ENCODE data around the gene KCNQ4.

Gene KCNQ4

DNA sequence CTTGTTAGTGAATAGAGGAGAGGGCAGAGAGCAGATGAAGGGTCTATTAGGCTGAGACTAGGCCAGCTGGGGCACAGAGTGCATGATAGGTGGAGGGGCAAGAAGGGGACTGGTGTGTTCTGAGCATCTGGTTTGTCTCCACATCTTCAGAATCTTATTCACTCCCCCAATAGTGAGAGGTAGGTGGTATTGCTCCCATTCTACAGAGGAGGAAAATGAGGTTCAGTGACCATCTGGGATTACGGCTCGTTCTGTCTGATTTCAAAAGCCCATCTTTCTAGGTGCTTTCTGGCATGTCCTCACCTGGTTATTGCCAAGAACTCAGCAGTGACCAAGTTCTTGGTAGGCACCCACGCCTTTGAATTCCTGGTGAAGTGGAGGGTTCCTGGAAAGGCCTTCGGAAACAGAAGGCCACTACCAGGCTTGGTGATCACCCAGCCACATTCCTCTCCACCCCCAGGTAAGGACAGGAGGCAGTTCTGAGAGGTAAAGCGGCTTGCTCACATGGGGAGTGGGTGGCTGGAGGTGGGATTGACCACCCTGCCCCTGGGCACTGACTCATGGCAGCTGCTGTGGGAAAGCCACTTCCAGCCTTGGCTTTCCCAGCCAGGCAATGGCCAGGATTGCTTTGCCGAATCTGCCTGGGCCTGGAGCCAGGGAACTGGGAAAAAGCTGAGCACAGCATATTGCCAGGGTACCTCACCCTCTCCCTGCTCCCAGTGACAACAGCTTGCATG lies 97.4 kb downstream of the KCNQ4 start:
- TF ChIP-seq POLR2AphosphoS5 (IDR thresholded peaks at IDR 0.05; ENCODE audit: low read depth, low read length) (no peak), TAF1 (IDR thresholded peaks at IDR 0.05; ENCODE audit: borderline replicate concordance, low read depth, low read length) (no peak), POLR2A (IDR thresholded peaks at IDR 0.05; ENCODE audit: low read depth, low read length) (no peak)
- DNase-seq (ENCODE audit: insufficient read length) = no peak
- FAIRE-seq = no peak

DNA sequence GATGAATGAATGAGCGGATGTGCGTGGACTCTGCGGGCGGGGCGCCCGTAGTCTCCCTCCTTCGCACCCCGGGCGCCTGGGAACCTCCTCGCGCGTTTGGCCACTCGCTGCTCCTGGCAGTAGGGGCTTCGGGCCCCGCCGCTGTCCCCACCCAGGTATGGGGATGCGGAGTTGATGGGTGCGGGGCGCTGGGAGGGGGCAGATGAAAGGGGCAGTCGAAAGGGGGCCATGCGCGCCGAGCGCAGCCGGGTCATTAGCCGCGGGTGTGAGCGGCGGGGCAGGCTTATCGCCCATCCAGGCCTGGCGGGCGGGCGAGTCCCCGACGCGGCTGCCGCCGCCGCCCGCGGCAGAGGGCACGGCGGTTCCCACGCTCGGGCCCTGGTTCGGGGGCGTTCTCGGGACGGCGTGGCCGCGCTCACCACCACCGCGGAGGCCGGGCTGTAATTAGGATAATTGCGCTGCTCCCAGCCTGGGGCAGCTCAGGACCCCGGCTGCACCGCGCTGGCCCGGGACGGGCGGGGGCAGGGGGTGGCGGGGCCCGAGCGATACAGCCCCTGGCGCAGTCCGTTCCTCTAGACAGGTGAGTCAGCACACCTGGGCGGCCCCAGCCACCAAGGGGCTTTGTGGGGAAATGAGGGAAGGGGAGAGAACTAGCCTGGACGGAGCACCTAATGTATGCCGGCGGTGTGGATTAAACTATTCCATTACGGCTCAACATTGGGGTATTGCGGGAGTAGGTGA lies 100.6 kb downstream of the KCNQ4 start:
- no peak for TF ChIP-seq POLR2AphosphoS5 (IDR thresholded peaks at IDR 0.05; ENCODE audit: low read depth, low read length)
- no peak for TF ChIP-seq TAF1 (IDR thresholded peaks at IDR 0.05; ENCODE audit: borderline replicate concordance, low read depth, low read length)
- TF ChIP-seq POLR2A (IDR thresholded peaks at IDR 0.05; ENCODE audit: low read depth, low read length) = no peak
- FAIRE-seq (no peak), DNase-seq (ENCODE audit: insufficient read length) (no peak)

DNA sequence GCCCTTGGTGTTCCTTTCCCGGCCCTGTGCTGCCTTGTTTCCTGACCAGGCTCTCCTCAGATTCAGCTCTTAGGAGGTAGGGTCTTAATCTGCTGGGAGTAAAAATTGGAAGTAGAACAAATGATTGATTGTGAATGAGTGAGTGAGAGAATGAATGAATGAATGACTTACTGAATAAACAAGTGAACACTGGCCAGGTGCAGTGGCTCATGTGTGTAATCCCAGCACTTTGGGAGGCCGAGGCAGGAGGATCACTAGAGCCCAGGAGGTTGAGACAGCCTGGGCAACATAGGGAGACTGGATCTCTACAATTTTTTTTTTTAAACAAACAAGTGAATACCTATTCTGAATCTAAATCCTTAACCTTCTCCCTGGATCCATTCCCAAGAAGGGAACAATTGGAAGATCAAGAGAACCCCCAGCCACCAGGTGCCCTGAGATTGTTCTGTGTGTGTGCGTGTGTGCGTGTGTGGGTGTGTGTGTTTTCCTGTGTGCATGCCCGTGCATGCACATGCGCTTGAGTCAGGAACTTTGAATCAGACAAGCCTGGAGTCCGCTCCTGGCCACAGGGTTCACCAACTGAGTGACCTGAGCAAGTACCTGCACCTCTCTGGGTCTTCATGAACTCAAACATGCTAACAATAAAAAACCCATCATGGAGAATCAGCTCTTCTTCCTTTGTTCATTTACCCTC lies 102.9 kb downstream of the KCNQ4 start:
- no peak for FAIRE-seq
- DNase-seq (ENCODE audit: insufficient read length) = no peak
- TF ChIP-seq POLR2A (IDR thresholded peaks at IDR 0.05; ENCODE audit: low read depth, low read length) (no peak), TAF1 (IDR thresholded peaks at IDR 0.05; ENCODE audit: borderline replicate concordance, low read depth, low read length) (no peak), POLR2AphosphoS5 (IDR thresholded peaks at IDR 0.05; ENCODE audit: low read depth, low read length) (no peak)

DNA sequence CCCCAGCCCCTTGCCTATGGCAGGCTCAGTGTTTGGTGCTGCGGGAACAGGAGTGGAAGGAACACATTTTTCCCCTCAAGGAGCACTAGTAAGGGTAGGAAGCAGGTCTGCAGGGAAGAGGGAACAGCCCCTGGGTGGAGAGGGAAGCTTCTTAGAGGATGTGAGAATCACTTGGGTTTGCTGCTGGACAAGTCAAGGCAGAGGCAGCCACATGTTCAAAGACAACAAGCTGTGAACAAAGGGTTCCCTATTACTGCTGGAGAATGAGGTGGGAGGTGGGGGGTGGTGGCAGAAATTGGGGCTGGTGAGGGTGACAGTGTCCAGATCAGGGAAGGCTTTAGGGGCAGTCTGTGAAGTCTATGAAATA lies 103.4 kb downstream of the KCNQ4 start:
- FAIRE-seq (no peak), DNase-seq (ENCODE audit: insufficient read length) (no peak)
- TF ChIP-seq TAF1 (IDR thresholded peaks at IDR 0.05; ENCODE audit: borderline replicate concordance, low read depth, low read length) = no peak
- no peak for TF ChIP-seq POLR2A (IDR thresholded peaks at IDR 0.05; ENCODE audit: low read depth, low read length)
- TF ChIP-seq POLR2AphosphoS5 (IDR thresholded peaks at IDR 0.05; ENCODE audit: low read depth, low read length) = no peak

DNA sequence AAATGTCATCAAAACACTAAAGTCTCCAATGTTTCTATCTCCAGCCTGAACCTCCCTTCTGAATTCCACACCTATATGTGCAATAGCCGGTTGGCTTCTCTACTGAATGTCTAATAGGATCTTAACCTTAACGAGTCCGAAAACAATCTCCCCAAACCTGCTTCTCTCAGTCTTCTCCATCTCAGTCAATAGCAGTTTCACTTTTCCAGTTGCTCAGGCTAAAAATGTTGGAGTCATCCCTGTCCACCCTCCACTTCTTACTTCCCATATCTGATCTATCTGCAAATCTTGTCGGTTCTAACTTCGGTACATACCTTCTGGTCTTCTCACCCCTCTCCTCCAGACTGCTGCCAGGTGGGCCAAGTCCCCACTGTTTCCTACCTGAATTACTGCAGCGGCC lies 104.1 kb downstream of the KCNQ4 start:
- DNase-seq (ENCODE audit: insufficient read length) (no peak), FAIRE-seq (no peak)
- no peak for TF ChIP-seq POLR2A (IDR thresholded peaks at IDR 0.05; ENCODE audit: low read depth, low read length)
- no peak for TF ChIP-seq POLR2AphosphoS5 (IDR thresholded peaks at IDR 0.05; ENCODE audit: low read depth, low read length)
- TF ChIP-seq TAF1 (IDR thresholded peaks at IDR 0.05; ENCODE audit: borderline replicate concordance, low read depth, low read length) = no peak

All from GM12892 (cell line).